GOT3 (cell line): Measurements from ENCODE around the gene UROC1.

Experiments
- DNase-seq: peaks from one replicate; lab custom pipeline; 2025; ENCODE audit warnings: mixed read lengths; lab: John Stamatoyannopoulos, UW

The UROC1 gene

DNA sequence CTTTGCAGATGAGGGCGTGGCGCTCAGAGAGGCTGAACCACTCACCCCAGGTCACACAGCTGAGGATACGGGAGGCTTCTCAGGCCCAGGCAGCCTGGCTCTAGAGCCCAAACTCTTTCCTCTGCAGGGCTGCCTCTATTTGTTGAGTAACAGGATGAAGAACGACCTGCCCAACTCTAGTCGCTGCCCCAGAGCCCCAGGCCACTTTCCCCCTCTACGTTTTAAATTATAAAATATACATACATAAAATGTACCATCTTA, 22.7 kb downstream of the UROC1 start:
- DNase-seq = no peak

DNA sequence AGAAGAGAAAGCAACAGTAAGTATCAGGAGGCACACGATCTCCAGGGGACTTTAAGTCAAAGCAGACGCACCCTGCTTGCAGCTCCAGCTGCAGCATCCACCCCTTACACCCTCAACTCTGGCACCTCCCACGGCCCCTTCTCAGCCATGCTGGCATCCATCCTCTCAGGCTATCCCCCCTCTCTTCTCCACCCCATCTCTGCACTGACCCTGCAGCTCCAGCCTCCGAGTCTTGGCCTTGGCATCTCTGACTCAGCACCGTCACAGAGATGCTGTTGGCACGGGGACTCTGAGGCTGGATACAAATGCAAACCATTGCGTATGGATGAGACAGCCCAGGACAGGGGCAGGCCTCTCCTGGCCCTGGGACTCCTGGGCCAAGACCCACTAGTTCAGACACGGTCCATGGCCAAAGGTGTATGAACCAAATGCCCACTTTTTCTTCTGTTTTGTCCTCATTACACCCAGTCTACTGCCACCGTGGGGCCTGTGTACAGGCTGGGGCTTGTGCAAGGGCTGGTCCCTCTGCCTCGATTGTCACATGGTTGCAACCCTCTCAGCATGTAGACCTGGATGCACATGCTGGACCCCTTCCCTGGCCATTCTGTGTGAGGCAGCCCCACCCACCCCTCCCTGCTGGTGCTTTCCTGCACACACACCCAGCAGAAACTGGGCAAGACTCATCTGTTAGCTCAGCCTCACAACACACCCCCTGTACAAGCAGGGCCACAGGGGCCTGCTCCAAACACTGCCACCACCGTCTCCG, 23.2 kb downstream of the UROC1 start:
- DNase-seq = no peak

DNA sequence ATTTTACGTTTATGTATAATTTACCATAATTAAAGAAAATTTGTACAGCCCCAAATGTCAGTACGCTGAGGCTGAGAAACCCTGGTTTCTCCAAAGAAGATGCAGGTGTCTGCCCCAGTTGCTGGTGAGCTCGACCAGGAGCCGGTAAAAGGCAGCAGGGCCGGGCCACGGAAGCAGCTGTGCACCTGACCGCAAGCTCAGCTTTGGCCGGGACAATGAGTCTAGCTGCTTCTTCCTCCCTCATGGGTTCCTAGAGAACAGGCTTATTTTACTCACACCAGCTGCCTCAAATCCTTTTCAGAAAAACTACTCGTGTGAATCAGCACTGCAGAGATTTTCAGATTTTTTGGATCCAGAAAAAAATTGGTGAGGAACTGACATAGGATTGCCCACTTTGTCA, 23.8 kb downstream of the UROC1 start:
- no peak for DNase-seq

DNA sequence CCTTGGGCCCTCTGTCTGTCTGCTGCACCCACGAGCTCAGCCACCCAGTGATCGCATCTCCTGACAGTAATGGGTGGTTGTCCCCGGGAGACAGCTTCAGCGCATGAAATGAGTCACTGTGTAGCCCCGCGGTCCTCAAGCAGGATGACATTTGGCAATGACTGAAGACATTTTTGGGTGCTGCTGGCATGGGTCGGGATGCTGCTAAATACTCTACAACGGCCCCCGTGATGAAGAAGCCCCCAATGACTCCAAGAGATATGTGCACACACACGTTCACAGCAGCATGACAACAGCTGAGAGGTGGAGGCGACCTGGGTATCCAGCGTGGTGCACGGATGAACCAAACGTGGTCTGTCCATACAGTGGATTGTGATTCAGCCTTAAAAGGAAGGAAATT, 24.5 kb downstream of the UROC1 start:
- no peak for DNase-seq

DNA sequence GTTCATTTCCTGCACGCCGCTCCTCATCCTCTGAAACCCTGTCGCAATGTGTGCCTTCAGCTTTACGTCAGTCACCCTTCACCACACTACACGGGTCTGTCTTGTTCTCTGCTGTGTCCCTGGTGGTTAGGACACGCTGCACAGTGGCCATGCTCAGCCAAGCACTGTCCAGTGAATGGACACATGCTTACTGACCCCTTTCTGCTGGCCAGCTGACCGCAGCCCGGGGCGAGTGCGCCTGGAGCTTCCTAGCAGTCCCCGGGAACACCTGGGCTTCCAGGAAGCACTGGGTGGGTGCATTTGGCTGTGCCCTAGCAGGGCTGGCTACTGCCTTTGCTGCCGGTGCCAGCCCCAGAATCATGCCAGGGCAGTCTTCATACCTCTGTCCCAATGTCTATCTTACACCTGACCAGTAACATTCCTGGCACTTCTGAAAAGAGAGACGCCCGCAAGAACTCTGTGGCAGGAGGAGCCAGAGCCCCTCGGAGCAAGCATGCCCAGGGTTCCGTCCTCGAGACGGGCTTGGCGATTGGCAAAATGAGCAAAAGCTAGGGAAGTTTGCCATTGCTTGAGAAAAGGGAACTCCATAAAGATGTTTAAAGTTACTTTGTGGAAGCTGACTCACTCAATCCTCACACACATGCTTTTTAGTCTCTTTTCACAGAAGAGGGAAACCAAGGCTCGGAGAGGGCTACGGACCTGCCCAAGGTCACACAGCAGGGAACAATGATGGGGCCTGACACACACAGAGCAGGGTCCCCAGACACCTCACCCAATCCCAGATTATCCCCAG, 26.2 kb downstream of the UROC1 start:
- DNase-seq = no peak

DNA sequence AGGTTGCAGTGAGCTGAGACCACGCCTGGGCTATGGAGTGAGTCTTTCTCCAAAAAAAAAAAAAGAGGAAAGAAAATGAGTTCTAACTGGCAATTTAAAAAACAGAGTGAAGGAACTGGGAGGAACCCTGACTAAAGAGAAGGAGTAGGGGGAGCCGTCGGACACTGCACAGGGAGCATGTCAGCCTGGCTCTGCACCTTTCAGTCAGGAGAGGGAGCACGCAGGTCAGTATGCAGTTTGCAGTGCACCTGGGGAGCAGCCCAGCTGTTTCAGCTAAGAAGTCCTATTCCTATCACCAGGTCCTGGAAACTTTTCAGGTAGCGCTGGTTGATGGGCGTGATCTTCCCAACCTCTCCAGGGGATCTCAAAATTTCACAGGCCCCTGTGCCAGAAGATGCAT, 27.0 kb downstream of the UROC1 start:
- no peak for DNase-seq

DNA sequence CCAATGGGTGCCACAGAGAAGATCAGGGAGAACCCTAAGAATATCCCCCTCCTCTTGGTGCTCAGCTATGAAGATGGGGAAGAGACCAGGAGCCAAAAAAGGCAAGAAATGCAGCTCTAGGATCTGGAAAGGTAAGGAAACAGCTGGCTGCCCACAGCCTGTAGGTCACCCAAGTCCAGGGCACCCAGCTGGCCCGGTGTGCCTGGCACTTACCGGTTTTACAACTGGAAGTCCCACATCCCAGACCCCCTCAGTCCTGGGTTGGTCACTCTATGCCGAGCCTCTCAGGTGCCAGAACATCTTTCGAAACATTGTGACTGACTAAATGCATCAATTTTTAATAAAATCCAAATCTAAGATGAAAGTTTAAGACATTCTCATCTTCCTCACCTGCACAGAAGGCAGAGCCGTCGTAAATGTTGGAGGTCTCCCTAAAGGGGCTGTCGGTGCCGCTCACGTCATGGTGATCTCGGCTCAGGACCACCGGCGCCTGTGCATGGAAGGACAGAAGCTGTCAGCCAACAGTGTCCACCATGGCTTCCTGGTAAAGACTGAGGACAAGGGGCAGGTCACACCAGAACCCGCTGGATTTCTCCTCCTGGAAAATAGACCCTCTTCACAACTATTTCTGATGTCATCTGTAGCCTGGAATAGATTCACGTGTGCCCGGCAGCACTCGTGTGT, 28.5 kb downstream of the UROC1 start:
- DNase-seq = no peak

DNA sequence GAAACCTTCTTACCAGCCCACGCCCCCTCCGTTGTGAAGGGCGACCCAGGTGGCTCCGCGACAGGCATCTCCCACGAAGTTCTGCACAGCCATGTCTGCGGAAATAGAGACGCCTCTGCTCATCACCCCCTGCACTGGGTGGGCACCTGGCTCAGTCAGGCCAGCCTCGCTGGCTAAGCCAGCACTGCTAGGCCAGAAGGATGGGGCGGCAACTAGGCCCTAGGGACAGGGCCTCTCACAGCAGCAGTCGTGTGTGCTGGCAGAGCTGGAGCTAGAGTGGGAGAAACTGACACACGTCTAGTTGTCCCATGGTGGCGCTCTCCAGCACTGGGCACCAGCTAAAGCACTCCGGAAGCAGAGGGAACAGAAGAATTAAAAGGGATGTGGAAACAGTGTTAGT, 29.4 kb downstream of the UROC1 start:
- DNase-seq = no peak

DNA sequence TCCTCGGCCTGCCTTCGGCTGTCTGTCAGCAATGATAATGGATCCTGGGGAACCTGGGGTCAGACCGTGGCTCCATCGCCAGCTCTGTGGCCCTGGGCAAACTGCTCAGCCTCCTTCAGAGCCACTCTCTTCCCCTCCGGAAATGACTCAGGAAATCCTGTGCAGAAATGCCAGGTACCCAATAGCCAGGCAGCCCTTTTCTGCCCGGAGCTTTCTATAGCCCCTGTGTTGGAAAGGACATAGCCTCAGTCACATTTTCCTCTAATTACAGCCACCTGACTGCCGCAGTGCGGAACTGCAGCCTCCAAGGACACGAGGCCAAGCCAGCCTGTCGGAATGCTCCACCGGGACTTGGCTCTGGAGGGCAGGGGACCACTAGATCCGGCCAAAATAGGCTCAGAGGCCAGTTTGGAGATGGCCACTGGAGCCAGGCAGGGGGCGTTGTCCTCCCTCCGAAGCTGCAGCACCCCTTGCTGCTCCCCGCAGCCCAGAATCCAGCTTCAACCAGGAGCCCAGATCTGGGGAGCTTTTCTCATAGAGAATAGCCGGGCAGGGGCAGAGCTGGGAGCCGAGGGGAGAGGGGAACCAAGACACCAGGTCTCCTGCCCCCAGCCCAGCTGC, 30.3 kb downstream of the UROC1 start:
- no peak for DNase-seq

DNA sequence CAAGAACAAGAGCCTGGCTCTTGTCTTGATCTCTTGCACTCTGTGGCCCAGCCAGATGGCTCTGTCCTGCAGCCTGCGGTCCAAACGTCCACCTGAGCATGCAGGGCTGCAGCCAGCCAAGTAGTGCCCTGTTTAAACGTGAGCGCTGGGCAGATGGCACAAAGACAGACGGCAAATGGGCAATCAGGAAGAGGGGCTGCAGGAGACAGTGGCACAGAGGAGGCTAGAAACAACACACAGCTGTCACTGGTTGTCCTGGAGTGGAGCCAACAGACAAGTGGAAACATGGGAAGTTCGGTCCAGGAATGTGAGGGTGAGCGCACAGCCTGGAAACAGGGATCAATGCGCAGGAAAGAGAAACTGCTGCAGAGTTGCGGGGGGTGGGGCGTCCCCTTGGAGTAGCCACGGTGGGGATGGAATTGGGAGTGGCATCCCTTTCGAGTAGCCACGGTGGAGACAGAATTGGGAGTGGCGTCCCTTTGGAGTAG, 31.2 kb downstream of the UROC1 start:
- DNase-seq = no peak

DNA sequence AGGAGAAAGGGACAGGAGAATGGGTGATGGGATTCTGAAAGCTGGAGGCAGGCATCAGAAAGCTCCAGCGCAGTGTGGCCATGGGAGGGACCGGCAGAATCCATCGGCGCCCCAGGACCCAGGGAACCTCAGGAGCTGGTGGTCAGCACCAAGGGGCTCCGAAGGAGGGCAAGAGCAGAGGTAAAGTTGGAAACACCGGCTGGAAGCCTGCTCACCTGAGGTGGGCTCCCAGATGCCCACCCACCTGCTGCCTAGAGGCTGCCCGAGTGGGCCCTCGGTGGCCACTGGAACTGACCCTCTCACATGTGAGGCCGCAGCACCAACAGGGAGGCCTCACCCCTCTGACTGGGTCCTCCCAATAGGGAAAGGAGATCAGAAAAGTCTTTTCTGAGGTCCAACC, 31.6 kb downstream of the UROC1 start:
- no peak for DNase-seq

DNA sequence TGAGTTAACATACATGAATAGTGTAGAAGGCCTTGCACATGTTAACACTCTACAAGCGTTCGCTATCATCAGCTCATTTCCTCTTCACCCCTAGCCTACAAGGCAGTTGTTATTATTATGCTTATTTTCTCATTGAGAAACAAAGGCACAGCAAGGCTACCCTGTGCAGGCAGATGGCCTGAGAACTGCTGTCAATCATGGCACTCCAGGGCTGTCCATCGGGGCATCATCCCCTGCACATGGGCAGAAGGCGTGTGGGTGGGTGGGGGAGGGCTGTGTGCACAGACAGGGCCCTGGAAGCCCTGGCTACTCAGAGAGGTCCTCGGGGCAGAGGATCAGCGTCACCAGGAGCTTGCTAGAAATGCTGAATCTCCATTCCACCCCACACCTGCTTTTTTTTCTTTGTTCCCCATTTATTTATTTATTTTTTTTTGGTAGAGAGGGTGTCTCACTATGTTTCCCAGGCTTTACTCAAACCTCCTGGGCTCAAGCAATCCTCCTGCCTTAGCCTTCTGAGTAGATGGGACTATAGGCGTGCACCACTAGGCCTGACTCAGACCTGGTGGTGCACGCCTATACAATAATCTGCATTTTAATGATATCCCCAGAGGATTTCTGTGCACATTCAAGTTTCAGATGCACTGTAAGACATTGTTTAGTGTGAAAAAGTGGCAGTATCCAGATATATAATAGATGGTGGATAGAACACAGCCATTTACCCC, 32.2 kb downstream of the UROC1 start:
- DNase-seq = no peak

DNA sequence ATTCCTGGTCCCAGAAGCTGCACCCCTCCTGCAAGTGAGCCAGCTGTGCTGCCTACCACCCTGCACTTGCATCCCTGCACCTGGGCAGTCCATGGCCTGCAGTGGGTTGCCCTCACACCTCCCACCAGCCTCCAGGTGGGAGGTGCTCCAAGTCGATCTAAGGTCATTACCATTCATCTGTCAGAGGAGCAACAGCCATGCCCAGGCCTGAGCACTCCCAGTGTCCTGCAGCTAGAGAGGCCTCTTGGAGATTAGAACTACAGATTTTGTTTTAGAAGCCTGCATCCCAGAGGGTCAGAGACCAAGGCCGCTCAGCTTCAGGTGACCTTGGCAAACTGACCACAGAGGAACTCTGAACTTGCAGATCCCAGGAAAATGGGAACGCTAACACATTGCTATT, 32.9 kb downstream of the UROC1 start:
- no peak for DNase-seq

DNA sequence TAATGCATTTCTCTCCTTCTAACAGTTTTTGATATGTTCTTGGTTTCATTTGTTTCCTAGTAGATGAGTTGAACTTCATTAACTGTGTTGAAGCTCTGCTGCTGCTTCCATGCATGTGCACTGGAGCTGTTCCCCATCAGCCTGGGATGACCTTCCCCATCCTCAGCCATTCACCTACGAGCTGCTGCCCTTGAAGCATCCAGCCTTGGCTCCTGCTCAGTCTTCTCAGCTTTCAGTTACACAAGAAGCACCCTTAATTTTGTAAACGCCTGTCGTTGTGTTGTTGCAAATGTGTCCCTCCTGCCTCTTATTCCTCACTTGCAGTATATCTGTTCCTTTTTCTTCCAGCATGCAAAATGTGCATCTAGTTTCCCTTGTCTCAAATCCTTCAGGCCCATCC, 33.4 kb downstream of the UROC1 start:
- no peak for DNase-seq

DNA sequence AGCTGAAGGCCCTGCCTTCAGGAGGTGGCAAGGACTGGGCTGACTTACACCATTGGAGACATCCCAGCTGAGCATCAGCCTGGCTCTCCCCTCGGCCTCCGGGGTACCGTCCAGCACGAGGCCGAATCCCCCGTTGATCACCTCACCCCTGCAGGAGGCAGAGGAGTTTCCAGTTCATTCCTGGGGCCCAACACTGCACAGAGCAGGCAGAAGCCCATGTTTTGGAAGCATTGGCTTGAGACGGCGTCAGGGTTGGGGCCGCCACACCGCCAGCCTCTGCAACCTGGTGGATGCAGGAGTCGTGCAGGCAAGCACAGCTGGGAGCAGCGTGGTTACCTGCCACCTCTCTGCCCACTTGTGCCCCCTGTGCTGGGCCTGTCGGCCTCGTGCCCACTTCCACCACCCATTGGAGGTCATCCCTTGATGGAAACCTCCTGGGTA, 34.2 kb downstream of the UROC1 start:
- DNase-seq = no peak

DNA sequence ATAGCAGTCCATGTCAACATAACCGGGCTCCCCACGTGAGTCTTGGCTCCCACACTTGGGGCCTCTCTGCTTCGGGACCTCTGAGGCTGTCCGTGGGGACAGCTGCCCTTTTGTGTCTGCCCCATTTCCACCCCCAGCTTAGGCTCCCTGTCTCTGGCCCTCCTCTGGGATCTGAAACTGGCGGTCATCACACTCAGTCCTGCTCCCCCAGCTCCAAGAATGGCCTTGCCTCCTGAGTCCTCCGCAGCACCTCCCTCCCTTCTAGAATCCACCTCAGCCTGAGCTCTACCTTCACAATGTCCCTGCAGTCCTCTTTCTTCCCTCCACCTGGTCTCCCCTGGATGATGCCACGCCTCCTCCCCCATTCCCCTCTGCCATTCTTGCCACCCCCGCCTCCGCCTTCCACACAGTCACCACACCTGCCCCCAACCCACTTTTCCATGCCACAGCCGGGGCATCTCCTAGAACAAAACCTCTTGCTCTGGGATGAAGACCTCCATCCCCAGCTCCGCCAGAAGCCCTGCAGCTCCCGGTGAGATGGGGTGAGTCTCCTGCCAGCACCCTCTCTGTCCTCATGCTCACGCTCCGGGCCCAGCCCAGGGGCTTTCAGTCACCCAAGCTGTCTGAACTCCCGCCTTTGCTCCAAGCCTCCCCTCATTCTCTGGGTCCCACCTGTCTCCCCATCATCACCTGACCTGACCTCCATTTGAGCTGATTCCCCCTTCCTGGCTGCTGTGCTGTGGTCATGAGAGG, 34.9 kb downstream of the UROC1 start:
- DNase-seq = no peak

DNA sequence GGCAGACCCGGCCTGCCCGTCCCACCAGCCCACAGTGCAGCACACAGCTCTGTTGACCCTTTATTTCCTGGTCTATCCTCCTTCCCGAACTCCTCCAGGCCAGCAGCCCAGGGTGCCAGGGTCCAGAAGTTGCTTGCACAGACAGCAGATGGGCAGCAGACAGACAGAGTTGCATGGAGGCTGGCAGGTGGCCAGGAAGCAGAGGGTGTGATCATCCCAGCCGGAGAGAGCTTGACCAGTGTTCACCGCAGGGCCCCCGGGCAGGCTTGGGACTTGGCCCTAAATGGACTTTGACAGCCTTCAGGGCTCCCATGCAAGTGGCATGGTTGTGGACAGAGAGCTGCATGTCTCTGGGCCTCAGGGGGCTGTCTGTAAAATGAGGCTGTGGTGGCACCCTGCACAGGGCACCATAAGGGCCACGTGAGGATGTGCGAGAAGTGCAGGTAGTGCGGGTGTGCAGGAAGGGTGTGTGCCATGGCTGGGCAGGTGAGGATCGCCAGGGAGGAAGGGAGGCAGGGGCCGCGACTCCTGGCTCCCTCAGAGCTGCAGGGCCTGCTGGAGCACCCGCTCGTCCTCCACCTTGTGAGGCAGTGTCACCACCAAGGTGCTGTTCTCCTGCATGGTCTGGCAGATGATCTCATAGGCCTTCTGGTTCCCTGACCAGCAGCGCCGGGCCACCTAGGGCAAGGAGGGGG, 35.6 kb downstream of the UROC1 start:
- DNase-seq = no peak

DNA sequence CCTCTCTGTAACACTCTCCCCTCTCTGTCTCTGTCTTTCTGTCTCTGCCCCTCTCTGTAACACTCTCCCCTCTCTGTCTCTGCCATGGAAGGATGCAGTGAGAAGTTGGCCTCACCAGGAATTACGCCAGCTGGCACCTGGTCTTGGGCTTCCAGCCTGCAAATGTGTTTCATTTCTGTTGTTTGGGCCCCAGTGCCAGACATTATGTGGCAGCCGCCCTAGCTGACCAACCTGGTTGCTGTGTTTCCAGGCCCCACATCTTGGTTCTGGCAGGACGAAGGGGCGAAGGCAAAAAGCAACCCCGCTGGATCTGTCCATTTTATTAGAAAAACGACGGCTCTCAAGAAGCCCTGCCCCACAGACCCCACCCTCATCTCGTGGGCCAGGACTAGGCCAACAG, 36.7 kb downstream of the UROC1 start:
- DNase-seq = no peak

DNA sequence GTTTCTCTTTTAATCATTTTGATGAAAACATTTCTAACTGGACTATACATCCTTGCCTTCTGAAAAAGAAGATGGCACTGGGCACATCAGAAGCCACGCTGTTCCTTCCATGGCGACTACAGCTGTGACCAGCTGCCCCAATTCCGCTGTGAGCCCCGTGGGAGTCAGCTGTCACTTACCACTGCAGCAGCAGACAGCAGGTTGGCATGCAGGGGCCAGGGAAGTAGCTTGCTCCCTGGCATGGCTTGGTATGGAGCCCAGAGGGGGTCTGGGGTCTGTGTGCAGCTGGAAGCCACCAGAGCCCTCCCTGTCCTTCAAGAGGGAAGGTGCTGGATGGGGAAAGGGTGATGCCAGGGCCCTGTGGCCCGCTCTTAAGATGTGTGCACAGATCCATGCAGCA, 37.4 kb downstream of the UROC1 start:
- DNase-seq = no peak

DNA sequence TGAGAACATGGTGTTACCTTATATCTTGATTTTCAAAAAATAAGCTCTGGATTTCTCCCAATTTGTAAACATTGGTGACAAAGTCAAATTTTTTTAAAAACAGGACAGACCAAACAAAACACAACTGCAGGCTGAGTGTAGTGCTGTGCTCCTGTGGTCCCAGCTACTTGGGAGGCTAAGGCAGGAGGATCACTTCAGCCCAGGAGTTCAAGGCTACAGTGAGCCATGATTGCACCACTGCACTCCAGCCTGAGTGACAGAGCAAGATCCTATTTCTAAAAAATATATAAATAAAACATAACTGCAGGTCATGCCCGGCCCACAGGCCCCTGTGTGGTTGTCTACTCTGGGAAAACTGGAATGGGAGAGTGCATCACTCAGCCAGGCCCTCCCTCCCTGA, 37.9 kb downstream of the UROC1 start:
- no peak for DNase-seq
